HEK293 (cell line): ENCODE results near the gene RPL27.

Experiments used
- CTCF ChIA-PET: fragments of 350-600 bp; formaldehyde crosslinking; extraction: SDS; loops from one replicate; lab custom pipeline; 2021; ENCODE audit warnings: antibody characterized with exemption; lab: Yijun Ruan, JAX
- POLR2A ChIA-PET: fragments of 300-600 bp; formaldehyde crosslinking; extraction: SDS; loops from one replicate; lab custom pipeline; 2020; ENCODE audit warnings: antibody characterized with exemption, inconsistent platforms; lab: Yijun Ruan, JAX
- H3K27ac ChIP-seq: fragments of 200-500 bp; sonication (Bioruptor generic); 2 replicates; pipeline ENCODE4 v1.5.1; 2014; ENCODE audit warnings: low read depth, low read length, control low read depth, inconsistent platforms; ENCODE audit errors: extremely low read depth
- H3K36me3 ChIP-seq, 2 experiments: fragments of 200-500 bp in 1 of 2; sonication (Bioruptor generic) in 1 of 2; 1 replicate in 1 of 2; 2 replicates in 1 of 2; pipeline ENCODE4 v1.5.1; 2014 to 2017; ENCODE audit warnings: inconsistent platforms in 2 of 2, low read length in 2 of 2; ENCODE audit not compliant: control insufficient read depth in 2 of 2, insufficient read depth in 1 of 2
- H3K4me1 ChIP-seq: fragments of 200-500 bp; sonication (Bioruptor generic); 2 replicates; pipeline ENCODE4 v1.5.1; 2014; ENCODE audit warnings: mild to moderate bottlenecking, low read length, inconsistent platforms; ENCODE audit not compliant: control insufficient read depth, insufficient read depth
- H3K4me3 ChIP-seq: 2 replicates; pipeline ENCODE4 v1.5.1; 2011; ENCODE audit warnings: low read depth, mild to moderate bottlenecking, control low read depth, low read length, moderate library complexity
- H3K9me3 ChIP-seq: fragments of 200-500 bp; sonication (Bioruptor generic); 2 replicates; pipeline ENCODE4 v1.5.1; 2014; ENCODE audit warnings: low read depth, low read length, inconsistent platforms; ENCODE audit not compliant: control insufficient read depth, insufficient read depth
- CTCF ChIP-seq: fragments of 450-650 bp; formaldehyde crosslinking; IDR thresholded peaks from 2 replicates; pipeline ENCODE4 v1.5.1; 2016; ENCODE audit warnings: missing biosample characterization, missing genetic modification characterization
- PBX3 ChIP-seq: sonication (generic); formaldehyde crosslinking; IDR thresholded peaks from 2 replicates; pipeline ENCODE4 v1.8.1; 2022; ENCODE audit warnings: mild to moderate bottlenecking, moderate library complexity, missing genetic modification reagents
- ZFP3 ChIP-seq: fragments of 450-650 bp; formaldehyde crosslinking; IDR thresholded peaks from 2 replicates; pipeline ENCODE4 v1.5.1; 2016; ENCODE audit warnings: low read depth, missing biosample characterization, missing genetic modification characterization
- ZNF133 ChIP-seq: fragments of 450-650 bp; formaldehyde crosslinking; IDR thresholded peaks from 2 replicates; pipeline ENCODE4 v1.5.1; 2016; ENCODE audit warnings: missing biosample characterization, missing genetic modification characterization
- ZNF24 ChIP-seq: fragments of 450-650 bp; formaldehyde crosslinking; IDR thresholded peaks from 2 replicates; pipeline ENCODE4 v1.5.1; 2016; ENCODE audit warnings: missing biosample characterization, missing genetic modification characterization
- ZNF549 ChIP-seq: fragments of 450-650 bp; IDR thresholded peaks from 2 replicates; pipeline ENCODE4 v1.5.1; 2018; ENCODE audit warnings: missing biosample characterization, missing genetic modification characterization, mild to moderate bottlenecking, inconsistent platforms, moderate library complexity
- ZNF561 ChIP-seq: fragments of 450-650 bp; IDR thresholded peaks from 2 replicates; pipeline ENCODE4 v1.5.1; 2018; ENCODE audit warnings: missing biosample characterization, missing genetic modification characterization, borderline replicate concordance
- ZNF658 ChIP-seq: fragments of 450-650 bp; formaldehyde crosslinking; IDR thresholded peaks from 2 replicates; pipeline ENCODE4; 2016; ENCODE audit warnings: missing biosample characterization, missing genetic modification characterization
- ZNF660 ChIP-seq: fragments of 450-650 bp; IDR thresholded peaks from 2 replicates; pipeline ENCODE4 v1.5.1; 2018; ENCODE audit warnings: missing biosample characterization, mild to moderate bottlenecking, missing genetic modification characterization
- ZNF670 ChIP-seq: fragments of 450-650 bp; formaldehyde crosslinking; IDR thresholded peaks from 2 replicates; pipeline ENCODE4 v1.5.1; 2016; ENCODE audit warnings: missing biosample characterization, missing genetic modification characterization, low read depth
- ZNF692 ChIP-seq: fragments of 450-650 bp; formaldehyde crosslinking; IDR thresholded peaks from 2 replicates; pipeline ENCODE4 v1.5.1; 2016; ENCODE audit warnings: missing biosample characterization, missing genetic modification characterization
- ZNF701 ChIP-seq: fragments of 450-650 bp; formaldehyde crosslinking; IDR thresholded peaks from 2 replicates; pipeline ENCODE4 v1.5.1; 2016; ENCODE audit warnings: missing biosample characterization, missing genetic modification characterization
- ZNF837 ChIP-seq: fragments of 450-650 bp; formaldehyde crosslinking; IDR thresholded peaks from 2 replicates; pipeline ENCODE4 v1.5.1; 2016; ENCODE audit warnings: missing biosample characterization, missing genetic modification characterization
- ZSCAN16 ChIP-seq: fragments of 450-650 bp; formaldehyde crosslinking; IDR thresholded peaks from 2 replicates; pipeline ENCODE4 v1.5.1; 2016; ENCODE audit warnings: missing biosample characterization, missing genetic modification characterization
- TF ChIP-seq, protein P1 (sequence below): fragments of 450-650 bp; formaldehyde crosslinking; conservative IDR thresholded peaks from 2 replicates; pipeline ENCODE4 v1.5.1; 2016; ENCODE audit warnings: low read depth, missing biosample characterization, missing genetic modification characterization
- TF ChIP-seq, protein P2 (sequence below): IDR thresholded peaks from 2 replicates; pipeline ENCODE4 v1.6.1; 2011; ENCODE audit warnings: mild to moderate bottlenecking, low read depth, low read length, borderline replicate concordance
- TF ChIP-seq, protein P3 (sequence below): fragments of 450-650 bp; formaldehyde crosslinking; IDR thresholded peaks from 2 replicates; pipeline ENCODE4 v1.5.1; 2016; ENCODE audit warnings: missing biosample characterization, missing genetic modification characterization
- TF ChIP-seq, protein P4 (sequence below): fragments of 450-650 bp; formaldehyde crosslinking; IDR thresholded peaks from 2 replicates; pipeline ENCODE4 v1.5.1; 2016; ENCODE audit warnings: missing biosample characterization, missing genetic modification characterization, low read depth

RPL27 gene

DNA sequence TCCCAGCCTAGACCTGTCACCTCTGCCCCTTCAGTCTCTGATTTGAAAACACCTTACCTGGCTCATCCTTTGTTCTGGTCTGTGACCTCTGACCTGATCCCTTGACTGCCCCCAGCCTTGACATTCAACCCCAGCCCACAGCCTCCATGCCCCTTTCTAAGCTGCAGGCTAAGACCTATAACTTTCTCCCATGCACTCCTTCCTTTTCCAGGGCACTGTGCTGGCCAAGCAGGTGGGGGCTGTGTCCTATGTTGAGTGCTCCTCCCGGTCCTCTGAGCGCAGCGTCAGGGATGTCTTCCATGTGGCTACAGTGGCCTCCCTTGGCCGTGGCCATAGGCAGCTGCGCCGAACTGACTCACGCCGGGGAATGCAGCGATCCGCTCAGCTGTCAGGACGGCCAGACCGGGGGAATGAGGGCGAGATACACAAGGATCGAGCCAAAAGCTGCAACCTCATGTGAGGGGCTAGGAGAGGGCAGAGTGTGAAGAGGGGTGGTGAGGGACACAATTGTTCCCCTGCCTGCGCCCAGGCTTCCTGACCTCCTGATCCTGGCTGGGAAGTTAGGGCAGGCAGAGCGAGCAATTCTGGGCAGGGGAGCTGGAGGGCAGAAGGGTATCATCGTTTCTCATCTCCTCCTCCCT, 30.1 kb downstream of the RPL27 start (continued):
- TF ChIP-seq, protein P1, sequence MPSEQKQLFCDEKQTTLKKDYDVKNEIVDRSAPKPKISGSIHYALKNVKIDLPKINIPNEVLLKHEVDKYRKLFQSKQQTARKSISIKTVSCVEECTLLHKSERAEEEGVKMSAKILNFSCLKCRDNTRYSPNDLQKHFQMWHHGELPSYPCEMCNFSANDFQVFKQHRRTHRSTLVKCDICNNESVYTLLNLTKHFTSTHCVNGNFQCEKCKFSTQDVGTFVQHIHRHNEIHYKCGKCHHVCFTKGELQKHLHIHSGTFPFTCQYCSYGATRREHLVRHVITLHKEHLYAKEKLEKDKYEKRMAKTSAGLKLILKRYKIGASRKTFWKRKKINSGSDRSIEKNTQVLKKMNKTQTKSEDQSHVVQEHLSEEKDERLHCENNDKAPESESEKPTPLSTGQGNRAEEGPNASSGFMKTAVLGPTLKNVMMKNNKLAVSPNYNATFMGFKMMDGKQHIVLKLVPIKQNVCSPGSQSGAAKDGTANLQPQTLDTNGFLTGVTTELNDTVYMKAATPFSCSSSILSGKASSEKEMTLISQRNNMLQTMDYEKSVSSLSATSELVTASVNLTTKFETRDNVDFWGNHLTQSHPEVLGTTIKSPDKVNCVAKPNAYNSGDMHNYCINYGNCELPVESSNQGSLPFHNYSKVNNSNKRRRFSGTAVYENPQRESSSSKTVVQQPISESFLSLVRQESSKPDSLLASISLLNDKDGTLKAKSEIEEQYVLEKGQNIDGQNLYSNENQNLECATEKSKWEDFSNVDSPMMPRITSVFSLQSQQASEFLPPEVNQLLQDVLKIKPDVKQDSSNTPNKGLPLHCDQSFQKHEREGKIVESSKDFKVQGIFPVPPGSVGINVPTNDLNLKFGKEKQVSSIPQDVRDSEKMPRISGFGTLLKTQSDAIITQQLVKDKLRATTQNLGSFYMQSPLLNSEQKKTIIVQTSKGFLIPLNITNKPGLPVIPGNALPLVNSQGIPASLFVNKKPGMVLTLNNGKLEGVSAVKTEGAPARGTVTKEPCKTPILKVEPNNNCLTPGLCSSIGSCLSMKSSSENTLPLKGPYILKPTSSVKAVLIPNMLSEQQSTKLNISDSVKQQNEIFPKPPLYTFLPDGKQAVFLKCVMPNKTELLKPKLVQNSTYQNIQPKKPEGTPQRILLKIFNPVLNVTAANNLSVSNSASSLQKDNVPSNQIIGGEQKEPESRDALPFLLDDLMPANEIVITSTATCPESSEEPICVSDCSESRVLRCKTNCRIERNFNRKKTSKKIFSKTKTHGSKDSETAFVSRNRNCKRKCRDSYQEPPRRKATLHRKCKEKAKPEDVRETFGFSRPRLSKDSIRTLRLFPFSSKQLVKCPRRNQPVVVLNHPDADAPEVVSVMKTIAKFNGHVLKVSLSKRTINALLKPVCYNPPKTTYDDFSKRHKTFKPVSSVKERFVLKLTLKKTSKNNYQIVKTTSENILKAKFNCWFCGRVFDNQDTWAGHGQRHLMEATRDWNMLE (tag by site-specific recombination), result no peak
- TF ChIP-seq ZSCAN16 (tag by site-specific recombination), result no peak
- no peak for TF ChIP-seq ZNF660
- TF ChIP-seq PBX3, result no peak
- TF ChIP-seq CTCF (tag by site-specific recombination), result no peak
- TF ChIP-seq ZNF701 (tag by site-specific recombination), result no peak

DNA sequence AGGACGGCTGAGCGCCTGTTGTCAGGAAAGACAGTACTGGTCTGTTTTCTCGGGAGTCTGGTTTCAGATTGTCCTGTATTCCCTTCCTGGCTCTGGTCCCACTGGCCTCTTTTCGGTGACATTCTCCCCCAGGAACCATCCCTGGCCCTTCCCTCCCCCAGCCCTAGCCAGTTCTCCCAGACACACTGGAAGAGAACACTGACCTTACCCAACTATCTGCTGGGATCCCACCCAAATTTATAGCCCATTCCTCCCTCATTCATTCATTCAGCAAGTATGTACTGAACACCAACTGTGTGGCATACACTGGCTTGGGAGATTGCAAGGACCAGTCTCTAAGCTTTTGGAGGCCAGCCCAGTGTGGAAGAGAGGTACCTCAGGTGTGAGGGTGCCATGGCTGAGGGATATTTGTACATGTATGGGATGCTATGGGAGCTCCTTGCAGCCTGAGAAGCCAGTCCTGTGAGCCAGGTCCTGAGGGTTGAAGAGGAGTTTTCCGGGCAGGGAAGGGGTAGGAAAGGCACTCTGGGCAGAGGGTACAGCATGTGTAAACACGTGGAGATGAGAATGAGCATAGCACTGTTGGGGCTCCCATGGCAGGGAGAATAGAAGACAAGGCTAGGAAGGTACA, 32.0 kb downstream of the RPL27 start:
- H3K4me3 ChIP-seq, result no peak overlapping the region
- H3K27ac ChIP-seq, result no peak overlapping the region
- no peaks in the 10 kb centered on the region for H3K9me3 ChIP-seq
- ChIA-PET POLR2A (no interaction called here), CTCF (interaction anchor here (0.5 to 0.6 kb wide), 3 partner anchors 180 to 1295 kb away, joined by 3 read pairs; no protein-coding TSS in a partner anchor)
- TF ChIP-seq ZNF561 (tag by site-specific recombination) (no peak), ZNF549 (tag by site-specific recombination) (no peak), ZNF658 (tag by site-specific recombination) (no peak), ZNF837 (tag by site-specific recombination) (no peak), ZNF692 (no peak), ZNF24 (tag by site-specific recombination) (peak; percentile 56; the same call in 1 of the 2 replicates), ZNF133 (no peak), ZNF670 (tag by site-specific recombination) (no peak), ZFP3 (tag by site-specific recombination) (peak; percentile 75; the same call in 1 of the 2 replicates)
- TF ChIP-seq, protein P2, sequence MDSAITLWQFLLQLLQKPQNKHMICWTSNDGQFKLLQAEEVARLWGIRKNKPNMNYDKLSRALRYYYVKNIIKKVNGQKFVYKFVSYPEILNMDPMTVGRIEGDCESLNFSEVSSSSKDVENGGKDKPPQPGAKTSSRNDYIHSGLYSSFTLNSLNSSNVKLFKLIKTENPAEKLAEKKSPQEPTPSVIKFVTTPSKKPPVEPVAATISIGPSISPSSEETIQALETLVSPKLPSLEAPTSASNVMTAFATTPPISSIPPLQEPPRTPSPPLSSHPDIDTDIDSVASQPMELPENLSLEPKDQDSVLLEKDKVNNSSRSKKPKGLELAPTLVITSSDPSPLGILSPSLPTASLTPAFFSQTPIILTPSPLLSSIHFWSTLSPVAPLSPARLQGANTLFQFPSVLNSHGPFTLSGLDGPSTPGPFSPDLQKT, result no peak
- TF ChIP-seq, protein P3, sequence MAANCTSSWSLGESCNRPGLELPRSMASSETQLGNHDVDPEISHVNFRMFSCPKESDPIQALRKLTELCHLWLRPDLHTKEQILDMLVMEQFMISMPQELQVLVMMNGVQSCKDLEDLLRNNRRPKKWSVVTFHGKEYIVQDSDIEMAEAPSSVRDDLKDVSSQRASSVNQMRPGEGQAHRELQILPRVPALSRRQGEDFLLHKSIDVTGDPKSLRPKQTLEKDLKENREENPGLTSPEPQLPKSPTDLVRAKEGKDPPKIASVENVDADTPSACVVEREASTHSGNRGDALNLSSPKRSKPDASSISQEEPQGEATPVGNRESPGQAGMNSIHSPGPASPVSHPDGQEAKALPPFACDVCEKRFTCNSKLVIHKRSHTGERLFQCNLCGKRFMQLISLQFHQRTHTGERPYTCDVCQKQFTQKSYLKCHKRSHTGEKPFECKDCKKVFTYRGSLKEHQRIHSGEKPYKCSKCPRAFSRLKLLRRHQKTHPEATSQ (tag by site-specific recombination), result no peak
- TF ChIP-seq, protein P4, sequence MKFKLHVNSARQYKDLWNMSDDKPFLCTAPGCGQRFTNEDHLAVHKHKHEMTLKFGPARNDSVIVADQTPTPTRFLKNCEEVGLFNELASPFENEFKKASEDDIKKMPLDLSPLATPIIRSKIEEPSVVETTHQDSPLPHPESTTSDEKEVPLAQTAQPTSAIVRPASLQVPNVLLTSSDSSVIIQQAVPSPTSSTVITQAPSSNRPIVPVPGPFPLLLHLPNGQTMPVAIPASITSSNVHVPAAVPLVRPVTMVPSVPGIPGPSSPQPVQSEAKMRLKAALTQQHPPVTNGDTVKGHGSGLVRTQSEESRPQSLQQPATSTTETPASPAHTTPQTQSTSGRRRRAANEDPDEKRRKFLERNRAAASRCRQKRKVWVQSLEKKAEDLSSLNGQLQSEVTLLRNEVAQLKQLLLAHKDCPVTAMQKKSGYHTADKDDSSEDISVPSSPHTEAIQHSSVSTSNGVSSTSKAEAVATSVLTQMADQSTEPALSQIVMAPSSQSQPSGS, result no peak
- peaks cover 0 to 14% of the 10 kb centered on the region in 2 experiments; a peak in 1 of 3 replicates for H3K36me3 ChIP-seq
- peaks cover 2% of the 10 kb centered on the region; the same call in 1 of the 2 replicates for H3K4me1 ChIP-seq
